HCT116 (cell line): ENCODE measurements around the gene UCN2. TPM values are rescaled to one million over a fixed set of nuclear protein-coding genes. Genes with fewer than 3 reads are reported as not detected.

ENCODE experiments used
- ATAC-seq: fragments of 200-7000 bp; cut with Tn5 transposase; 2 replicates; pipeline ENCODE4 v1.9.1; 2020; ENCODE audit warnings: mild to moderate bottlenecking, moderate library complexity
- BruUV-seq: library from RNA; stranded (reverse); fragments of 400-500 nt; replicated peaks from 2 replicates; lab custom pipeline; 2021; lab: Mats Ljungman, UMichigan
- CTCF ChIA-PET: fragments of 300-600 bp; sonication (Branson Sonifier 250); formaldehyde crosslinking; loops from one replicate; lab custom pipeline; 2021; ENCODE audit warnings: antibody characterized with exemption; lab: Charles Lee
- POLR2A ChIA-PET: fragments of 300-600, 350-600 bp; sonication (Branson Sonifier 250); formaldehyde crosslinking; loops from one replicate; lab custom pipeline; 2021; ENCODE audit warnings: antibody characterized with exemption; lab: Charles Lee
- RAD21 ChIA-PET, 2 experiments: fragments of 300-600 bp; sonication (Branson Sonifier 250); formaldehyde crosslinking; loops; one replicate each; lab custom pipeline; 2023; ENCODE audit warnings: low total read pairs in 2 of 2; ENCODE audit not compliant: uncharacterized antibody in 2 of 2, unreplicated experiment in 2 of 2, low non-redundant PET in 1 of 2; lab: Charles Lee
- DNase-seq: peaks from one replicate; pipeline ENCODE4 v3.0.0-alpha.2; 2010; ENCODE audit warnings: low read depth, low spot score
- H2AFZ ChIP-seq: fragments of 200-600 bp; shearing (Covaris generic), sonication (generic); 2 replicates; pipeline ENCODE4 v1.6.1; 2017; ENCODE audit warnings: low read depth, mixed run types, mixed read lengths, antibody characterized with exemption, low read length; ENCODE audit not compliant: poor library complexity, severe bottlenecking
- H3K27ac ChIP-seq: 2 replicates; pipeline ENCODE4 v1.5.1; 2012; ENCODE audit warnings: low read depth, low read length
- H3K27me3 ChIP-seq: fragments of 200-600 bp; sonication (generic); 2 replicates; pipeline ENCODE4 v1.6.1; 2016; ENCODE audit warnings: mixed run types, low read length, mixed read lengths; ENCODE audit not compliant: insufficient read depth
- H3K36me3 ChIP-seq, 2 experiments: fragments of 200-500 bp in 1 of 2; fragments of 200-600 bp in 1 of 2; sonication (Bioruptor generic) in 1 of 2; sonication (generic) in 1 of 2; 2 replicates each; pipeline versions ENCODE4 v1.5.1 to v1.6.1; 2014 to 2016; ENCODE audit warnings: low read length in 2 of 2, inconsistent platforms in 1 of 2, mixed read lengths in 1 of 2, mixed run types in 1 of 2; ENCODE audit not compliant: insufficient read depth in 2 of 2, control insufficient read depth in 1 of 2
- H3K4me1 ChIP-seq, 2 experiments: fragments of 200-600 bp in 1 of 2; sonication (generic) in 1 of 2; 2 replicates each; pipeline versions ENCODE4 v1.5.1 to v1.6.1; 2012 to 2017; ENCODE audit warnings: low read length in 2 of 2, inconsistent platforms in 1 of 2, mild to moderate bottlenecking in 1 of 2, mixed read lengths in 1 of 2, mixed run types in 1 of 2, moderate library complexity in 1 of 2; ENCODE audit not compliant: insufficient read depth in 2 of 2, control insufficient read depth in 1 of 2
- H3K4me2 ChIP-seq: fragments of 200-600 bp; sonication (generic); 2 replicates; pipeline ENCODE4 v1.6.1; 2017; ENCODE audit warnings: mixed run types, low read length, mixed read lengths
- H3K4me3 ChIP-seq, 2 experiments: fragments of 200-600 bp in 1 of 2; sonication (generic) in 1 of 2; replicated peaks in 1 of 2; 2 replicates each; pipeline ENCODE4 v1.5.1; 2011 to 2016; ENCODE audit warnings: low read length in 2 of 2, control low read depth in 1 of 2, low read depth in 1 of 2, mild to moderate bottlenecking in 1 of 2, mixed read lengths in 1 of 2, mixed run types in 1 of 2
- H3K79me2 ChIP-seq: fragments of 200-600 bp; sonication (generic); 2 replicates; pipeline ENCODE4 v1.6.1; 2017; ENCODE audit warnings: mild to moderate bottlenecking, mixed run types, low read length, moderate library complexity, mixed read lengths; ENCODE audit not compliant: insufficient read depth
- H3K9ac ChIP-seq: fragments of 200-600 bp; sonication (generic); 2 replicates; pipeline ENCODE4 v1.6.1; 2016; ENCODE audit warnings: low read length, mixed read lengths
- H3K9me2 ChIP-seq: fragments of 200-600 bp; sonication (generic), shearing (Covaris generic); 2 replicates; pipeline ENCODE4 v1.6.1; 2017; ENCODE audit warnings: mixed run types, mild to moderate bottlenecking, moderate library complexity; ENCODE audit not compliant: insufficient read depth
- H3K9me3 ChIP-seq, 2 experiments: fragments of 200-500 bp in 1 of 2; fragments of 200-600 bp in 1 of 2; sonication (Bioruptor generic) in 1 of 2; sonication (generic) in 1 of 2; 2 replicates each; pipeline ENCODE4 v1.6.1; 2014 to 2017; ENCODE audit warnings: low read length in 2 of 2, mixed read lengths in 2 of 2, inconsistent platforms in 1 of 2, low read depth in 1 of 2, mild to moderate bottlenecking in 1 of 2, mixed run types in 1 of 2, moderate library complexity in 1 of 2; ENCODE audit not compliant: control insufficient read depth in 1 of 2, insufficient read depth in 1 of 2
- H4K20me1 ChIP-seq: fragments of 200-600 bp; sonication (generic), shearing (Covaris generic); 2 replicates; pipeline ENCODE4 v1.6.1; 2017; ENCODE audit warnings: mixed run types, mild to moderate bottlenecking, moderate library complexity; ENCODE audit not compliant: insufficient read depth
- ATF3 ChIP-seq: IDR thresholded peaks from 2 replicates; pipeline ENCODE4 v1.6.1; 2012
- CBX3 ChIP-seq: IDR thresholded peaks from 2 replicates; pipeline ENCODE4 v1.6.1; 2012; ENCODE audit warnings: low read depth
- ELF1 ChIP-seq: IDR thresholded peaks from 2 replicates; pipeline ENCODE4 v1.6.1; 2012; ENCODE audit warnings: low read depth, borderline replicate concordance
- EZH2 ChIP-seq: fragments of 200-600 bp; sonication (generic); IDR thresholded peaks from 2 replicates; pipeline ENCODE4 v1.6.1; 2017; ENCODE audit warnings: antibody characterized with exemption, mixed run types
- FOSL1 ChIP-seq: IDR thresholded peaks from 2 replicates; pipeline ENCODE4 v1.6.1; 2012; ENCODE audit warnings: low read depth
- POLR2AphosphoS5 ChIP-seq: IDR thresholded peaks from 2 replicates; pipeline ENCODE4 v1.6.1; 2011; ENCODE audit warnings: mild to moderate bottlenecking, low read depth, low read length, moderate library complexity
- RAD21 ChIP-seq: IDR thresholded peaks from 2 replicates; pipeline ENCODE4 v1.6.1; 2012; ENCODE audit warnings: low read depth, mild to moderate bottlenecking
- REST ChIP-seq: IDR thresholded peaks from 2 replicates; pipeline ENCODE4 v1.6.1; 2012; ENCODE audit warnings: low read depth
- SIN3A ChIP-seq: IDR thresholded peaks from 2 replicates; pipeline ENCODE4 v1.6.1; 2012; ENCODE audit warnings: low read depth
- SP1 ChIP-seq: IDR thresholded peaks from 2 replicates; pipeline ENCODE4 v1.6.1; 2012; ENCODE audit warnings: low read depth
- TCF7L2 ChIP-seq: IDR thresholded peaks from 2 replicates; pipeline ENCODE4 v1.7.0; 2011; ENCODE audit warnings: borderline replicate concordance, inconsistent platforms; ENCODE audit not compliant: insufficient read depth, insufficient read length; ENCODE audit errors: extremely low read depth
- YY1 ChIP-seq: IDR thresholded peaks from 2 replicates; pipeline ENCODE4 v1.6.1; 2011; ENCODE audit warnings: low read length, low read depth, moderate library complexity, mild to moderate bottlenecking; ENCODE audit not compliant: insufficient replicate concordance; ENCODE audit errors: extremely low read depth
- ZBTB33 ChIP-seq: IDR thresholded peaks from 2 replicates; pipeline ENCODE4 v1.6.1; 2011; ENCODE audit warnings: mild to moderate bottlenecking, low read length, moderate library complexity; ENCODE audit not compliant: insufficient replicate concordance; ENCODE audit errors: extremely low read depth
- ZFX ChIP-seq: fragments of 450-650 bp; IDR thresholded peaks from 2 replicates; pipeline ENCODE4 v1.6.1; 2017
- ZNF274 ChIP-seq: fragments of 200-500 bp; sonication (Bioruptor generic); IDR thresholded peaks from 2 replicates; pipeline ENCODE4 v1.6.1; 2014; ENCODE audit warnings: mild to moderate bottlenecking, low read depth, low read length, inconsistent platforms
- intact Hi-C: fragments of 100-400 bp; cut with micrococcal nuclease; formaldehyde crosslinking; loops from 2 replicates; pipeline ENCODE4 v1.10.0; 2022
- total RNA-seq: library from RNA; stranded (reverse); gene quantifications from one replicate; pipeline ENCODE4 v1.2.1, GENCODE V29; 2021; ENCODE audit not compliant: unreplicated experiment

The UCN2 gene
- total RNA-seq, 1 experiment from 2014 or later, result 1.5 TPM

GRCh38 chr3:48609088-48610005 lies 45.8 kb upstream of the UCN2 start, which contains the start of gene UQCRC1 (continued):
- no peak; the same call in 1 of the 2 replicates for TF ChIP-seq SIN3A
- no peak for TF ChIP-seq SP1
- peak; percentile 10 for TF ChIP-seq TCF7L2
- no peak; the same call in 1 of the 2 replicates for TF ChIP-seq CBX3
- TF ChIP-seq EZH2, result no peak
- TF ChIP-seq POLR2AphosphoS5, result peak; percentile 96

GRCh38 chr3:48607519-48607918 lies 43.9 kb upstream of the UCN2 start:
- Histone ChIP-seq H3K79me2 (peaks cover 38% of the 10 kb centered on the region), H3K4me3 (no peak overlapping the region; a peak in 1 of 4 replicates), H3K27ac (no peak overlapping the region), H3K4me2 (peak overlapping the region; percentile 84; the same call in 1 of the 2 replicates), H2AFZ (no peak overlapping the region), H3K4me1 (peaks cover 2 to 19% of the 10 kb centered on the region in 2 experiments; a peak in 2 of 4 replicates), H3K9me3 (no peaks in the 10 kb centered on the region), H3K27me3 (no peaks in the 10 kb centered on the region), H3K9ac (no peak overlapping the region), H3K36me3 (peaks cover 33 to 50% of the 10 kb centered on the region in 2 experiments; a peak in 3 of 4 replicates), H4K20me1 (no peaks in the 10 kb centered on the region), H3K9me2 (no peaks in the 10 kb centered on the region)
- no peak for TF ChIP-seq FOSL1
- no peak for TF ChIP-seq ZBTB33
- TF ChIP-seq ELF1, result no peak
- no peak for TF ChIP-seq RAD21
- TF ChIP-seq ATF3, result no peak
- TF ChIP-seq ZFX, result no peak
- TF ChIP-seq EZH2, result no peak
- no peak for TF ChIP-seq ZNF274
- TF ChIP-seq SP1, result no peak
- TF ChIP-seq YY1, result no peak
- TF ChIP-seq POLR2AphosphoS5, result no peak
- no peak for TF ChIP-seq REST
- no peak for TF ChIP-seq TCF7L2
- no peak for TF ChIP-seq SIN3A
- TF ChIP-seq CBX3, result no peak
- intact Hi-C loops, result loop anchor here (5.0 kb wide), 1 partner anchor 50 kb away; the partner anchor contains the start of gene PFKFB4
- DNase-seq (no peak), ATAC-seq (no peak)
- ChIA-PET RAD21 (no interaction called here), POLR2A (no interaction called here), CTCF (no interaction called here)
- BruUV-seq, result no TSS peak
